GM23248 (cell line): ENCODE measurements around the gene PTPRU. TPM values are rescaled to one million over a fixed set of nuclear protein-coding genes. Genes with fewer than 3 reads are reported as not detected.

Experiments
- DNase-seq: peaks from one replicate; pipeline ENCODE4 v3.0.0-alpha.2; 2015
- H2AFZ ChIP-seq: fragments of 200-600 bp; sonication (generic); 2 replicates; pipeline ENCODE4 v1.6.1; 2016; ENCODE audit warnings: antibody characterized with exemption
- H3F3A ChIP-seq: fragments of 200-600 bp; sonication (generic); 2 replicates; pipeline ENCODE4 v1.6.1; 2016; ENCODE audit warnings: mild to moderate bottlenecking, antibody characterized with exemption, mixed run types; ENCODE audit not compliant: insufficient read depth
- H3K27ac ChIP-seq: fragments of 200-600 bp; sonication (generic); 2 replicates; pipeline ENCODE4 v1.5.1; 2016; ENCODE audit warnings: mild to moderate bottlenecking
- H3K27me3 ChIP-seq: fragments of 200-600 bp; sonication (generic); replicated peaks from 2 replicates; pipeline ENCODE4 v1.6.1; 2016; ENCODE audit warnings: mild to moderate bottlenecking; ENCODE audit not compliant: insufficient read depth
- H3K36me3 ChIP-seq: fragments of 200-600 bp; sonication (generic); 2 replicates; pipeline ENCODE4 v1.6.1; 2016; ENCODE audit warnings: low read depth, mild to moderate bottlenecking
- H3K4me1 ChIP-seq: fragments of 200-600 bp; sonication (generic); 2 replicates; pipeline ENCODE4 v1.6.1; 2016; ENCODE audit warnings: mild to moderate bottlenecking; ENCODE audit not compliant: insufficient read depth
- H3K4me2 ChIP-seq: fragments of 200-600 bp; sonication (generic); one replicate; pipeline ENCODE4 v1.6.1; 2016; ENCODE audit warnings: mild to moderate bottlenecking; ENCODE audit not compliant: unreplicated experiment
- H3K4me3 ChIP-seq: fragments of 200-600 bp; sonication (generic); 2 replicates; pipeline ENCODE4 v1.5.1; 2016; ENCODE audit warnings: mild to moderate bottlenecking
- H3K79me2 ChIP-seq: fragments of 200-600 bp; sonication (generic); 2 replicates; pipeline ENCODE4 v1.6.1; 2016; ENCODE audit warnings: mild to moderate bottlenecking; ENCODE audit not compliant: insufficient read depth
- H3K9ac ChIP-seq: fragments of 200-600 bp; sonication (generic); 2 replicates; pipeline ENCODE4 v1.6.1; 2016; ENCODE audit warnings: mild to moderate bottlenecking
- H3K9me2 ChIP-seq: fragments of 200-600 bp; sonication (generic); 2 replicates; pipeline ENCODE4 v1.6.1; 2016; ENCODE audit warnings: mixed run types, mild to moderate bottlenecking, moderate library complexity; ENCODE audit not compliant: insufficient read depth
- H3K9me3 ChIP-seq: fragments of 200-600 bp; sonication (generic); one replicate; pipeline ENCODE4 v1.6.1; 2017; ENCODE audit warnings: low read depth
- H4K20me1 ChIP-seq: fragments of 200-600 bp; sonication (generic); 2 replicates; pipeline ENCODE4 v1.6.0; 2016; ENCODE audit not compliant: insufficient read depth
- EZH2 ChIP-seq: fragments of 200-600 bp; sonication (generic); IDR thresholded peaks from 2 replicates; pipeline ENCODE4 v1.6.1; 2018; ENCODE audit warnings: antibody characterized with exemption, mild to moderate bottlenecking; ENCODE audit not compliant: insufficient read depth, poor library complexity, severe bottlenecking
- EZH2phosphoT487 ChIP-seq: fragments of 200-600 bp; sonication (generic); IDR thresholded peaks from 2 replicates; pipeline ENCODE4 v1.6.1; 2018; ENCODE audit warnings: antibody characterized with exemption, moderate library complexity, mild to moderate bottlenecking, low read depth; ENCODE audit not compliant: insufficient read depth
- WGBS, 2 experiments: methylation state at CpG; one replicate each; pipeline ENCODE4 v1.1.6; 2015 to 2017; ENCODE audit warnings: low lambda C conversion rate in 2 of 2, low coverage in 1 of 2; ENCODE audit errors: missing lambda C conversion rate in 2 of 2; 5-methylcytosine and 5-hydroxymethylcytosine counted together
- in situ Hi-C: fragments of 300-500 bp; cut with MboI; formaldehyde crosslinking; loops from 2 replicates; pipeline ENCODE4 v1.15.0; 2020
- polyA plus RNA-seq: library from polyadenylated mRNA; unstranded; fragments of >200 nt; fragmentation: Nextera tagmentation; extraction: Ambion mirVana; gene quantifications from 2 replicates; pipeline ENCODE4 v1.2.1, GENCODE V29; 2016
- total RNA-seq: library from RNA; depleted of rRNA; stranded (reverse); fragments of >200 nt; shearing (Covaris generic); gene quantifications from 2 replicates; pipeline ENCODE4 v1.2.3, GENCODE V29; 2014

The PTPRU gene
- total and polyA plus RNA-seq, 2 experiments from 2014 or later: 6.2 to 16.8 TPM

- H3K4me3 ChIP-seq: no peak overlapping the region
- no peak overlapping the region for H2AFZ ChIP-seq
- no peak for DNase-seq
- no peak for TF ChIP-seq EZH2
- no peak for TF ChIP-seq EZH2phosphoT487
- H3K4me1 ChIP-seq: no peaks in the 10 kb centered on the region
- in situ Hi-C loops: no loop called here
- H3K79me2 ChIP-seq: no peaks in the 10 kb centered on the region
- H3K4me2 ChIP-seq: no peak overlapping the region
- no peaks in the 10 kb centered on the region for H4K20me1 ChIP-seq
- no peaks in the 10 kb centered on the region for H3F3A ChIP-seq
- H3K9ac ChIP-seq: no peak overlapping the region
- no peaks in the 10 kb centered on the region for H3K9me3 ChIP-seq
- no peaks in the 10 kb centered on the region for H3K27me3 ChIP-seq
- H3K9me2 ChIP-seq: no peaks in the 10 kb centered on the region
- 75 to 79% methylated on average over 6 of the region's 6 CpGs for WGBS, 2 experiments
- H3K27ac ChIP-seq: no peak overlapping the region
- no peaks in the 10 kb centered on the region for H3K36me3 ChIP-seq
Observed at GRCh38 chr1:29309075-29309474, 72.8 kb downstream of the PTPRU start.

GRCh38 chr1:29309621-29310020 lies 73.3 kb downstream of the PTPRU start:
- Histone ChIP-seq H3K27ac (no peak overlapping the region), H3K36me3 (no peaks in the 10 kb centered on the region), H3K79me2 (no peaks in the 10 kb centered on the region), H2AFZ (no peak overlapping the region), H3K9ac (no peak overlapping the region), H3K27me3 (no peaks in the 10 kb centered on the region), H3F3A (no peaks in the 10 kb centered on the region), H3K4me1 (no peaks in the 10 kb centered on the region), H3K9me2 (no peaks in the 10 kb centered on the region), H4K20me1 (no peaks in the 10 kb centered on the region), H3K9me3 (no peaks in the 10 kb centered on the region), H3K4me2 (no peak overlapping the region), H3K4me3 (no peak overlapping the region)
- WGBS, 2 experiments: 95 to 99% methylated on average over 5 of the region's 5 CpGs
- in situ Hi-C loops: no loop called here
- no peak for TF ChIP-seq EZH2
- no peak for DNase-seq

- no peaks in the 10 kb centered on the region for H3K9me2 ChIP-seq
- TF ChIP-seq EZH2phosphoT487: no peak
- no peaks in the 10 kb centered on the region for H3K4me1 ChIP-seq
- no peaks in the 10 kb centered on the region for H3F3A ChIP-seq
- H3K4me3 ChIP-seq: no peak overlapping the region
- no peak overlapping the region for H3K9ac ChIP-seq
- no peaks in the 10 kb centered on the region for H3K9me3 ChIP-seq
- DNase-seq: no peak
- no peaks in the 10 kb centered on the region for H3K79me2 ChIP-seq
- no peaks in the 10 kb centered on the region for H3K36me3 ChIP-seq
- no peak overlapping the region for H3K4me2 ChIP-seq
- H3K27ac ChIP-seq: no peak overlapping the region
- no peaks in the 10 kb centered on the region for H3K27me3 ChIP-seq
- no peak overlapping the region for H2AFZ ChIP-seq
- in situ Hi-C loops: no loop called here
- 89% methylated on average over 8 to 9 of the region's 9 CpGs for WGBS, 2 experiments
- H4K20me1 ChIP-seq: no peaks in the 10 kb centered on the region
Observed at GRCh38 chr1:29310616-29311180, 74.4 kb downstream of the PTPRU start.

GRCh38 chr1:29311352-29312030 lies 75.2 kb downstream of the PTPRU start:
- H3K9me3 ChIP-seq: no peaks in the 10 kb centered on the region
- H3K27me3 ChIP-seq: no peaks in the 10 kb centered on the region
- TF ChIP-seq EZH2: no peak
- TF ChIP-seq EZH2phosphoT487: no peak
- H2AFZ ChIP-seq: no peak overlapping the region
- no peak overlapping the region for H3K9ac ChIP-seq
- no peaks in the 10 kb centered on the region for H4K20me1 ChIP-seq
- H3K79me2 ChIP-seq: no peaks in the 10 kb centered on the region
- H3K4me3 ChIP-seq: no peak overlapping the region
- in situ Hi-C loops: no loop called here
- WGBS, 2 experiments: 90 to 92% methylated on average over 14 to 16 of the region's 16 CpGs
- no peak for DNase-seq
- no peak overlapping the region for H3K4me2 ChIP-seq
- no peaks in the 10 kb centered on the region for H3K9me2 ChIP-seq
- no peaks in the 10 kb centered on the region for H3F3A ChIP-seq
- H3K36me3 ChIP-seq: no peaks in the 10 kb centered on the region
- no peaks in the 10 kb centered on the region for H3K4me1 ChIP-seq
- no peak overlapping the region for H3K27ac ChIP-seq
